A549 (cell line): ENCODE measurements around the gene METTL1. TPM values are rescaled to one million over a fixed set of nuclear protein-coding genes. Genes with fewer than 3 reads are reported as not detected.

Source experiments
- ATAC-seq, 2 experiments: fragments of 200-7000 bp in 1 of 2; fragments of >200 bp in 1 of 2; cut with Nextera tagmentation in 1 of 2; cut with Tn5 transposase in 1 of 2; 3 replicates each; pipeline versions ENCODE4 v1.8.0 to v1.9.1; 2018 to 2020; ENCODE audit warnings: mild to moderate bottlenecking in 1 of 2, moderate library complexity in 1 of 2
- CTCF ChIA-PET: fragments of 300-600 bp; sonication (Branson Sonifier 250); formaldehyde crosslinking; extraction: SDS; loops from one replicate; lab custom pipeline; 2021; ENCODE audit warnings: antibody characterized with exemption, inconsistent platforms; lab: Yijun Ruan, JAX
- POLR2A ChIA-PET: fragments of 350-600 bp; formaldehyde crosslinking; extraction: SDS; loops from one replicate; lab custom pipeline; 2021; ENCODE audit warnings: antibody characterized with exemption, inconsistent platforms; lab: Yijun Ruan, JAX
- DNase-seq, 2 experiments: peaks; one replicate each; pipeline versions ENCODE4 v3.0.0 to v3.0.0-alpha.2; 2011 to 2016; ENCODE audit warnings: low read depth in 1 of 2, low spot score in 1 of 2
- FAIRE-seq: peaks from 2 replicates; lab custom pipeline; 2011; peaks lifted over from hg19 to GRCh38; lab: Jason Lieb, UNC
- H3K27ac ChIP-seq, 2 experiments: fragments of >200 bp; sonication (Bioruptor Twin); formaldehyde crosslinking; 3 replicates each; pipeline ENCODE4 v1.5.1; 2016 to 2017
- H3K4me1 ChIP-seq: fragments of >200 bp; sonication (Bioruptor Twin); formaldehyde crosslinking; 3 replicates; pipeline ENCODE4 v1.6.1; 2016
- H3K4me2 ChIP-seq: fragments of >200 bp; sonication (Bioruptor Twin); formaldehyde crosslinking; 3 replicates; pipeline ENCODE4 v1.6.1; 2016
- H3K4me3 ChIP-seq: fragments of >200 bp; sonication (Bioruptor Twin); formaldehyde crosslinking; 3 replicates; pipeline ENCODE4 v1.5.1; 2016
- H3K9me3 ChIP-seq: fragments of >200 bp; sonication (Bioruptor Twin); formaldehyde crosslinking; 3 replicates; pipeline ENCODE4 v1.6.1; 2016
- ATOH8 ChIP-seq: fragments of 250-450 bp; sonication (Bioruptor Pico); IDR thresholded peaks from 2 replicates; pipeline ENCODE4 v1.5.0; 2020; ENCODE audit warnings: low read depth, mild to moderate bottlenecking, moderate library complexity
- CHD2 ChIP-seq: fragments of 150-350 bp; IDR thresholded peaks from 2 replicates; pipeline ENCODE4 v1.6.1; 2014; ENCODE audit warnings: low read length; ENCODE audit not compliant: partially characterized antibody
- EP300 ChIP-seq, 2 experiments: fragments of >200 bp; sonication (Bioruptor Twin); formaldehyde crosslinking; IDR thresholded peaks; 2 replicates in 1 of 2; 3 replicates in 1 of 2; pipeline ENCODE4 v1.6.1; 2016 to 2017
- ESRRA ChIP-seq: fragments of 150-350 bp; IDR thresholded peaks from 2 replicates; pipeline ENCODE4 v1.6.1; 2014; ENCODE audit warnings: mild to moderate bottlenecking, low read length, borderline replicate concordance
- FOXS1 ChIP-seq: fragments of 250-450 bp; sonication (Bioruptor Pico); IDR thresholded peaks from 2 replicates; pipeline ENCODE4 v1.5.0; 2020; ENCODE audit warnings: mild to moderate bottlenecking, moderate library complexity
- HEYL ChIP-seq: fragments of 250-450 bp; sonication (Bioruptor Pico); IDR thresholded peaks from 2 replicates; pipeline ENCODE4 v1.8.0; 2021; ENCODE audit warnings: mild to moderate bottlenecking, moderate library complexity
- HOXB5 ChIP-seq: fragments of 250-450 bp; sonication (Bioruptor Pico); IDR thresholded peaks from 2 replicates; pipeline ENCODE4 v1.5.0; 2020; ENCODE audit warnings: mild to moderate bottlenecking, moderate library complexity
- KDM1A ChIP-seq: fragments of 200-600 bp; sonication (generic); IDR thresholded peaks from 2 replicates; pipeline ENCODE4 v1.6.1; 2016; ENCODE audit warnings: low read depth, mild to moderate bottlenecking
- KDM5A ChIP-seq: fragments of 200-600 bp; sonication (generic); IDR thresholded peaks from 2 replicates; pipeline ENCODE4 v1.6.1; 2016; ENCODE audit warnings: antibody characterized with exemption, mild to moderate bottlenecking
- MAFK ChIP-seq: fragments of 450-650 bp; IDR thresholded peaks from 2 replicates; pipeline ENCODE4 v1.6.1; 2014; ENCODE audit not compliant: partially characterized antibody
- MAZ ChIP-seq: fragments of 150-350 bp; IDR thresholded peaks from 2 replicates; pipeline ENCODE4 v1.6.1; 2014; ENCODE audit warnings: antibody characterized with exemption, low read depth, low read length, borderline replicate concordance
- MYC ChIP-seq: IDR thresholded peaks from 2 replicates; pipeline ENCODE4 v1.6.1; 2012; ENCODE audit warnings: mild to moderate bottlenecking, inconsistent platforms, low read length, improper control_type of control experiment, borderline replicate concordance
- NFE2L2 ChIP-seq: fragments of 150-350 bp; conservative IDR thresholded peaks from 2 replicates; pipeline ENCODE4 v1.6.1; 2014; ENCODE audit warnings: low read length
- PHF8 ChIP-seq: fragments of 200-600 bp; sonication (generic); IDR thresholded peaks from 2 replicates; pipeline ENCODE4 v1.6.1; 2016; ENCODE audit warnings: low read depth, mild to moderate bottlenecking, antibody characterized with exemption, moderate library complexity, borderline replicate concordance
- RARB ChIP-seq: fragments of 250-450 bp; sonication (Bioruptor Pico); IDR thresholded peaks from 2 replicates; pipeline ENCODE4 v1.8.0; 2021; ENCODE audit warnings: mild to moderate bottlenecking, moderate library complexity
- RCOR1 ChIP-seq: fragments of 150-350 bp; IDR thresholded peaks from 2 replicates; pipeline ENCODE4 v1.6.1; 2014; ENCODE audit warnings: antibody characterized with exemption, low read length, low read depth
- REST ChIP-seq: fragments of 200-600 bp; sonication (generic); IDR thresholded peaks from 2 replicates; pipeline ENCODE4 v1.6.1; 2016; ENCODE audit warnings: antibody characterized with exemption, mild to moderate bottlenecking, moderate library complexity
- TP53 ChIP-seq: fragments of 250-450 bp; sonication (Bioruptor Pico); IDR thresholded peaks from 2 replicates; pipeline ENCODE4 v1.5.0; 2021; ENCODE audit warnings: mild to moderate bottlenecking, moderate library complexity
- USF2 ChIP-seq: fragments of 450-650 bp; IDR thresholded peaks from 2 replicates; pipeline ENCODE4 v1.6.1; 2014; ENCODE audit warnings: antibody characterized with exemption
- ZC3H11A ChIP-seq: fragments of 450-650 bp; IDR thresholded peaks from 2 replicates; pipeline ENCODE4 v1.6.1; 2014; ENCODE audit warnings: antibody characterized with exemption, mild to moderate bottlenecking
- ZFP36 ChIP-seq: fragments of 450-650 bp; IDR thresholded peaks from 2 replicates; pipeline ENCODE4 v1.6.1; 2014; ENCODE audit warnings: borderline replicate concordance; ENCODE audit not compliant: partially characterized antibody
- ZNF302 ChIP-seq: fragments of 250-450 bp; sonication (Bioruptor Pico); IDR thresholded peaks from 2 replicates; pipeline ENCODE4 v1.9.0; 2021; ENCODE audit warnings: inconsistent platforms, mild to moderate bottlenecking, moderate library complexity
- WGBS: methylation state at CpG from one replicate; pipeline ENCODE4 v1.1.6; 2017; ENCODE audit errors: missing lambda C conversion rate; 5-methylcytosine and 5-hydroxymethylcytosine counted together
- polyA plus RNA-seq, 4 experiments: library from polyadenylated mRNA; depleted of rRNA in 3 of 4; stranded (reverse); fragments of >200 nt; fragmentation: RNase III in 1 of 4; extraction: RNeasy Plus Mini Kit Qiagen cat#74134 plus additional on column Dnase treatment in 1 of 4; gene quantifications; 2 replicates in 3 of 4; 3 replicates in 1 of 4; pipeline ENCODE4 v1.2.3, GENCODE V29; 2011 to 2017

METTL1 gene
- polyA plus RNA-seq, 2 of the 4 experiments (the other 2 are of a cell fraction): 55.2 to 60.2 TPM

- H3K9me3 ChIP-seq: no peaks in the 10 kb centered on the region
- whole genome bisulfite sequencing: 43% methylated on average over 8 of the region's 8 CpGs
- peaks cover 27% of the 10 kb centered on the region for H3K4me1 ChIP-seq
- ATAC-seq (peak; percentile 0 to 3; a peak in 3 of 6 replicates), FAIRE-seq (no peak), DNase-seq (no peak)
- CTCF ChIA-PET: interaction anchor here (0.6 to 10.7 kb wide), 21 partner anchors 9 to 275 kb away, joined by 3 to 242 read pairs (median 4); partner anchors contain the start of genes B4GALNT1, OS9, PIP4K2C and TSPAN31
- TF ChIP-seq ZNF302 (CRISPR knock-in tag) (no peak), RCOR1 (no peak), NFE2L2 (no peak), EP300 (IDR thresholded peaks at IDR 0.05) (no peak), MYC (no peak), KDM1A (no peak), ZFP36 (no peak), REST (no peak), ZC3H11A (no peak), HEYL (CRISPR knock-in tag) (no peak), FOXS1 (CRISPR knock-in tag) (no peak)
- H3K4me2 ChIP-seq: peak overlapping the region; percentile 100
- POLR2A ChIA-PET: interaction anchor here (0.6 to 1.9 kb wide), 4 partner anchors 9 to 129 kb away, joined by 3 to 14 read pairs (median 3); no protein-coding TSS in a partner anchor
- H3K4me3 ChIP-seq: peak overlapping the region; percentile 60; the same call in 2 of the 3 replicates
- no peak overlapping the region for H3K27ac ChIP-seq
Measured at GRCh38 chr12:57735198-57735855, 36.6 kb downstream of the METTL1 start.

- Histone ChIP-seq H3K27ac (no peak overlapping the region), H3K4me1 (peaks cover 27% of the 10 kb centered on the region), H3K4me3 (no peak overlapping the region), H3K4me2 (no peak overlapping the region), H3K9me3 (no peaks in the 10 kb centered on the region)
- FAIRE-seq (no peak), DNase-seq (no peak), ATAC-seq (no peak)
- 51% methylated on average over 4 of the region's 4 CpGs for WGBS
- ChIA-PET CTCF (interaction anchor here (1.0 to 10.7 kb wide), 7 partner anchors 10 to 151 kb away, joined by 3 to 242 read pairs (median 8); partner anchors contain the start of genes B4GALNT1, OS9 and TSPAN31), POLR2A (interaction anchor here (1.9 kb wide), 1 partner anchor 8 kb away, joined by 14 read pairs; no protein-coding TSS in a partner anchor)
- TF ChIP-seq NFE2L2 (no peak), RARB (CRISPR knock-in tag) (no peak), HEYL (CRISPR knock-in tag) (no peak), MAFK (no peak), REST (no peak), MAZ (no peak), CHD2 (no peak), KDM5A (no peak), RCOR1 (no peak), USF2 (no peak), ESRRA (no peak), HOXB5 (CRISPR knock-in tag) (no peak), TP53 (CRISPR knock-in tag) (no peak), ATOH8 (CRISPR knock-in tag) (no peak), PHF8 (no peak)
Measured at GRCh38 chr12:57734591-57734990, 37.3 kb downstream of the METTL1 start.
